ENCODE measurements around the gene CDC42EP5. TPM values are rescaled to one million over a fixed set of nuclear protein-coding genes. Genes with fewer than 3 reads are reported as not detected.

CDC42EP5 gene
- total RNA-seq, 1 experiment from 2014 or later, result 25.1 TPM

GRCh38 chr19:54463531-54464043, 9.5 kb downstream of the CDC42EP5 start, which contains the start of gene LENG9:
Gene LENG9 (minus strand): TSS chr19:54463778. CDS start chr19:54463526, 252 bp downstream.
- Histone ChIP-seq H3K27ac (peak within 1 kb of the TSS; percentile 89), H3K4me2 (peak within 1 kb of the TSS; percentile 86), H3K9me2 (ENCODE audit: insufficient read depth) (no peaks in the 10 kb centered on the region), H3K79me2 (ENCODE audit: low read depth) (peaks cover 35% of the 10 kb centered on the region), H2AFZ (peak within 1 kb of the TSS; percentile 77), H3K9me3 (ENCODE audit: insufficient read depth, low read depth) (no peaks in the 10 kb centered on the region), H3K27me3 (ENCODE audit: insufficient read depth, low read depth) (no peaks in the 10 kb centered on the region), H4K20me1 (ENCODE audit: insufficient read depth) (peaks cover 31% of the 10 kb centered on the region), H3F3A (ENCODE audit: insufficient read depth, low read depth) (peaks cover 40% of the 10 kb centered on the region), H3K4me3 (peak within 1 kb of the TSS; percentile 77), H3K36me3 (ENCODE audit: low read depth) (0 out of 2 replicates have a peak, but pooled peaks cover 4% of the 10 kb centered on the region), H3K4me1 (replicated peaks; ENCODE audit: insufficient read depth) (peaks cover 18% of the 10 kb centered on the region)
- peak; percentile 97 to 99 for DNase-seq
- CTCF ChIA-PET, result interaction anchor here (0.7 to 1.0 kb wide), 2 partner anchors 9 to 1084 kb away, joined by 4 to 5 read pairs; partner anchors contain the start of gene CDC42EP5
- no TSS peak for BruUV-seq (replicated peaks)
- POLR2A ChIA-PET (ENCODE audit: unreplicated experiment), result interaction anchor here (0.5 to 1.5 kb wide), 10 partner anchors 15 to 1191 kb away, joined by 3 to 35 read pairs (median 4); partner anchors contain the start of genes LENG8 and MBOAT7
- no peak for TF ChIP-seq EZH2 (IDR thresholded peaks at IDR 0.05; ENCODE audit: low read depth)
- TF ChIP-seq, protein P1, sequence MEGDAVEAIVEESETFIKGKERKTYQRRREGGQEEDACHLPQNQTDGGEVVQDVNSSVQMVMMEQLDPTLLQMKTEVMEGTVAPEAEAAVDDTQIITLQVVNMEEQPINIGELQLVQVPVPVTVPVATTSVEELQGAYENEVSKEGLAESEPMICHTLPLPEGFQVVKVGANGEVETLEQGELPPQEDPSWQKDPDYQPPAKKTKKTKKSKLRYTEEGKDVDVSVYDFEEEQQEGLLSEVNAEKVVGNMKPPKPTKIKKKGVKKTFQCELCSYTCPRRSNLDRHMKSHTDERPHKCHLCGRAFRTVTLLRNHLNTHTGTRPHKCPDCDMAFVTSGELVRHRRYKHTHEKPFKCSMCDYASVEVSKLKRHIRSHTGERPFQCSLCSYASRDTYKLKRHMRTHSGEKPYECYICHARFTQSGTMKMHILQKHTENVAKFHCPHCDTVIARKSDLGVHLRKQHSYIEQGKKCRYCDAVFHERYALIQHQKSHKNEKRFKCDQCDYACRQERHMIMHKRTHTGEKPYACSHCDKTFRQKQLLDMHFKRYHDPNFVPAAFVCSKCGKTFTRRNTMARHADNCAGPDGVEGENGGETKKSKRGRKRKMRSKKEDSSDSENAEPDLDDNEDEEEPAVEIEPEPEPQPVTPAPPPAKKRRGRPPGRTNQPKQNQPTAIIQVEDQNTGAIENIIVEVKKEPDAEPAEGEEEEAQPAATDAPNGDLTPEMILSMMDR (conservative IDR thresholded peaks at IDR 0.05), result no peak
- intact Hi-C loops (cut with micrococcal nuclease; ENCODE audit: unreplicated experiment), result loop anchor here (1.0 to 10.0 kb wide), 7 partner anchors 14 to 1011 kb away; partner anchors contain the start of genes KMT5C, LENG8, MYADM and RDH13

DNA sequence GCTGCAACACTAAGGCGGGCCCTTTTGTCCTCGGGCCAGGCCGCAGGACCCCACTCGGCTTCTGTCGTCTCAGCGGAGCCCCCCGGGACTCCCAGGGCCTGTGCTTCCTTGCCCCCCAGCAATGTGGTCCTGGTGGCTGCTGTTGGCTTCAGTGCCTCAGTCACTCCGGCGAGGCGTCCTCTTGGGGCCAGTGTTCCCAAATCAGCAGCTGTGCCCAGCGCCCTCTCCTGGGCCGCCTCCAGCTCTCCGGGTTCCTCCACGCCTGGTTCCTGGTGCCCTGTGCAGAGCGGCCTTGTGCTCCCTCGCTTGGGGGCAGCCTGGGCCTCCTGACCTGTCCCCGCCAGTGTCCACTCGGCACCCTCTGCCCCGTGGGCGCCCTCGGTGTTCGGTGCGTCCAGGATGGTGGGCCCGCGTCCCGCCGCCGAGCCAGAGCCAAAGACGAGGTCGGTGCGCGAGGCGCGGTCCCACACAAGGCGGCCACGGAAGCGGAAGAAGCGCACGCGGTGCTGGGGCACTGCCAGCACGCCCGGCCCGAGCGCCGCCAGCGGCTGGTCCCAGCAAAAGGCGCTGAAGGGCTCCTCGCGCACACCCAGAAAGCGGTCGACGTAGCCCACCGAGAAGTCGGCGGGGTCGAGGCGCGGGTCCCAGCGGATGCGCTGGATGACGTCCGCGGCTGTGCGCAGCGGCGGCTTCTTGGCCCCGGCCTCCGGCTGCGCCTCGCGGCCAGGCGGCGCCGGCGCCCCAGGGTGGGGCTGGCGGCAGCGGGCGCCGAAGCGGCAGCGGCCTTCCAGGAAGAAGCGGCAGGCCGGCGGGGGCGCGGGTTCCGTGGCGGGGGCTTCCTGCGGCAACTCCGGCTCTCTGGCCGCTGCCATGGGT, 10.2 kb downstream of the CDC42EP5 start:
- peak overlapping the region; percentile 68; the same call in 1 of the 2 replicates for H2AFZ ChIP-seq

More for the DNA sequence above, 10.2 kb downstream of the CDC42EP5 start:
- Histone ChIP-seq H3K36me3 (ENCODE audit: low read depth) (0 out of 2 replicates have a peak, but pooled peaks cover 5% of the 10 kb centered on the region), H3K4me1 (replicated peaks; ENCODE audit: insufficient read depth) (peaks cover 18% of the 10 kb centered on the region), H4K20me1 (ENCODE audit: insufficient read depth) (peaks cover 38% of the 10 kb centered on the region), H3K4me3 (peak overlapping the region; percentile 77), H3K9me2 (ENCODE audit: insufficient read depth) (no peaks in the 10 kb centered on the region), H3K27me3 (ENCODE audit: insufficient read depth, low read depth) (no peaks in the 10 kb centered on the region), H3K79me2 (ENCODE audit: low read depth) (peaks cover 37% of the 10 kb centered on the region), H3K9me3 (ENCODE audit: insufficient read depth, low read depth) (no peaks in the 10 kb centered on the region), H3F3A (ENCODE audit: insufficient read depth, low read depth) (peaks cover 47% of the 10 kb centered on the region), H3K27ac (peak overlapping the region; percentile 89), H3K4me2 (peak overlapping the region; percentile 86)
- TSS peak; percentile 66 for BruUV-seq (replicated peaks)
- peak; percentile 47 to 72 for DNase-seq
- intact Hi-C loops (cut with micrococcal nuclease; ENCODE audit: unreplicated experiment), result loop anchor here (1.0 to 10.0 kb wide), 6 partner anchors 14 to 1012 kb away; partner anchors contain the start of genes KMT5C, LENG8, MYADM and RDH13
- POLR2A ChIA-PET (ENCODE audit: unreplicated experiment), result interaction anchor here (0.6 to 1.5 kb wide), 8 partner anchors 14 to 1191 kb away, joined by 3 to 35 read pairs (median 4); partner anchors contain the start of genes LENG8 and MBOAT7
- TF ChIP-seq, protein P1 (conservative IDR thresholded peaks at IDR 0.05), result peak; percentile 55; the same call in 1 of the 2 replicates
- TF ChIP-seq EZH2 (IDR thresholded peaks at IDR 0.05; ENCODE audit: low read depth), result no peak
- CTCF ChIA-PET, result interaction anchor here (0.6 to 1.0 kb wide), 4 partner anchors 10 to 1085 kb away, joined by 3 to 5 read pairs (median 4); partner anchors contain the start of genes CDC42EP5 and LENG8

All from PC-9 (cell line).